HepG2 (cell line): ENCODE data around the gene RPS19BP1. TPM values are rescaled to one million over a fixed set of nuclear protein-coding genes. Genes with fewer than 3 reads are reported as not detected.
A peak's percentile ranks its signal among the peaks of the same experiment; 100 is the strongest.

ENCODE experiments used
- CENPT ChIP-seq: sonication (generic); formaldehyde crosslinking; IDR thresholded peaks from 2 replicates; pipeline ENCODE4 v1.8.0; 2022; ENCODE audit warnings: low read depth, mild to moderate bottlenecking, moderate library complexity, missing genetic modification reagents
- CENPX ChIP-seq: sonication (generic); formaldehyde crosslinking; IDR thresholded peaks from 2 replicates; pipeline ENCODE4 v1.9.0; 2021; ENCODE audit warnings: mild to moderate bottlenecking, missing genetic modification reagents, moderate library complexity
- GABPB1 ChIP-seq: IDR thresholded peaks from 2 replicates; pipeline ENCODE4 v1.6.1; 2016; ENCODE audit warnings: mild to moderate bottlenecking, missing genetic modification reagents, moderate library complexity, missing compliant biosample characterization
- MEIS2 ChIP-seq: sonication (generic); formaldehyde crosslinking; IDR thresholded peaks from 2 replicates; pipeline ENCODE4 v1.9.0; 2021; ENCODE audit warnings: mild to moderate bottlenecking, missing genetic modification reagents
- SATB2 ChIP-seq: sonication (generic); formaldehyde crosslinking; IDR thresholded peaks from 2 replicates; pipeline ENCODE4 v1.5.0; 2020; ENCODE audit warnings: missing genetic modification reagents
- SETDB1 ChIP-seq: sonication (generic); formaldehyde crosslinking; IDR thresholded peaks from 2 replicates; pipeline ENCODE4 v1.5.1; 2020; ENCODE audit warnings: missing genetic modification reagents, mild to moderate bottlenecking, borderline replicate concordance
- SIN3B ChIP-seq: fragments of 150-350 bp; IDR thresholded peaks from 2 replicates; pipeline ENCODE4 v1.6.1; 2014; ENCODE audit warnings: low read length
- SNRNP70 ChIP-seq: fragments of 200-400 bp; formaldehyde crosslinking; IDR thresholded peaks from 2 replicates; pipeline ENCODE4 v1.6.1; 2017; ENCODE audit warnings: mild to moderate bottlenecking, low read depth, low read length, moderate library complexity
- ZNF121 ChIP-seq: sonication (generic); formaldehyde crosslinking; IDR thresholded peaks from 2 replicates; pipeline ENCODE4 v1.5.0; 2020; ENCODE audit warnings: mild to moderate bottlenecking, missing genetic modification reagents
- ZNF256 ChIP-seq: sonication (generic); formaldehyde crosslinking; conservative IDR thresholded peaks from 2 replicates; pipeline ENCODE4 v1.4.0; 2020; ENCODE audit warnings: missing genetic modification reagents
- ZNF383 ChIP-seq: sonication (generic); formaldehyde crosslinking; IDR thresholded peaks from 2 replicates; pipeline ENCODE4 v1.4.0; 2020; ENCODE audit warnings: missing genetic modification reagents, mild to moderate bottlenecking, borderline replicate concordance
- ZNF468 ChIP-seq: sonication (generic); formaldehyde crosslinking; IDR thresholded peaks from 2 replicates; pipeline ENCODE4 v1.8.0; 2022; ENCODE audit warnings: mild to moderate bottlenecking, moderate library complexity, missing genetic modification reagents
- ZZZ3 ChIP-seq: sonication (generic); formaldehyde crosslinking; IDR thresholded peaks from 2 replicates; pipeline ENCODE4 v1.4.0; 2020; ENCODE audit warnings: missing genetic modification reagents, mild to moderate bottlenecking, borderline replicate concordance
- polyA plus RNA-seq, 8 experiments: library from polyadenylated mRNA; depleted of rRNA in 3 of 8; stranded (reverse) in 7 of 8; unstranded in 1 of 8; fragments of >200 nt; fragmentation: Illumina TruSeq in 4 of 8; extraction: Trizol in 4 of 8; gene quantifications; 2 replicates each; pipeline versions ENCODE4 v1.2.1 to v1.2.3, GENCODE V29; 2011 to 2016; ENCODE audit warnings: low read depth in 4 of 8, missing spikeins in 1 of 8, mixed read lengths in 1 of 8; ENCODE audit not compliant: insufficient read depth in 1 of 8
- total RNA-seq, 5 experiments: library from RNA; depleted of rRNA; stranded (reverse); fragments of >200 nt; fragmentation: Illumina TruSeq; extraction: Trizol; gene quantifications; 2 replicates each; pipeline ENCODE4 v1.2.3, GENCODE V29; 2016; ENCODE audit warnings: low read depth in 1 of 5
- TF ChIP-seq, protein P1 (sequence below): sonication (generic); formaldehyde crosslinking; IDR thresholded peaks from 2 replicates; pipeline ENCODE4 v1.5.1; 2020; ENCODE audit warnings: mild to moderate bottlenecking, moderate library complexity, missing genetic modification reagents
- TF ChIP-seq, protein P2 (sequence below): sonication (generic); formaldehyde crosslinking; IDR thresholded peaks from 2 replicates; pipeline ENCODE4 v1.5.0; 2020; ENCODE audit warnings: missing genetic modification reagents
- TF ChIP-seq, protein P3 (sequence below): sonication (generic); formaldehyde crosslinking; IDR thresholded peaks from 2 replicates; pipeline ENCODE4 v1.4.0; 2020; ENCODE audit warnings: mild to moderate bottlenecking, missing genetic modification reagents
- TF ChIP-seq, protein P4 (sequence below): sonication (generic); formaldehyde crosslinking; IDR thresholded peaks from 2 replicates; pipeline ENCODE4 v1.4.0; 2020; ENCODE audit warnings: missing genetic modification reagents

Gene RPS19BP1
- total and polyA plus RNA-seq, 2 of the 13 experiments (the other 11 are each of a cell fraction or from before 2014, with no cell fraction given), result 44.3 to 81.3 TPM

DNA sequence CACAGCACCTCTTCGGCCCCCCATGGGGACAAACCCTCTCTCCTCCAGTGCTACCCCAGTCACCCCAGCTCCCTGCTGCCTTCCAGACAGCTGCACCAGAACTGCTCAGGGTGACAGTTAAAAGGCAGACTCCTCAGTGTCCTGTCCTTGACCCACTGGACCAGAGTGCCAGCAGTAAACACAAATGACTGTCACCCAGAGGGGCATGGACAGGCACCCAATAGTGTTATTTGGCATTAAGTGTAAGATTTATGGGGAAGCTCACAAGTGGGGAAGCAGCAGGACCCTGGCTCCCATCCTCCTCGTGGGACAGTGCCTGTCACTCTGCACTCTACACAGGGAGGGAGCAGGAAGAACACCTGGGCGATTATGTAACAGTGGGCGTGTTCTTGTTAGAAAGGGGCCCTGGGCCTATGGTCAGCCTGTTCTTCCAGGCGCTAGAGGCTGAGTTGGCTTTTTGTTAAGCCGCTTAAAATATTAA, 5.0 kb downstream of the RPS19BP1 start (continued):
- peak; percentile 16; the same call in 1 of the 2 replicates for TF ChIP-seq GABPB1
- no peak for TF ChIP-seq SIN3B
- TF ChIP-seq, protein P1, sequence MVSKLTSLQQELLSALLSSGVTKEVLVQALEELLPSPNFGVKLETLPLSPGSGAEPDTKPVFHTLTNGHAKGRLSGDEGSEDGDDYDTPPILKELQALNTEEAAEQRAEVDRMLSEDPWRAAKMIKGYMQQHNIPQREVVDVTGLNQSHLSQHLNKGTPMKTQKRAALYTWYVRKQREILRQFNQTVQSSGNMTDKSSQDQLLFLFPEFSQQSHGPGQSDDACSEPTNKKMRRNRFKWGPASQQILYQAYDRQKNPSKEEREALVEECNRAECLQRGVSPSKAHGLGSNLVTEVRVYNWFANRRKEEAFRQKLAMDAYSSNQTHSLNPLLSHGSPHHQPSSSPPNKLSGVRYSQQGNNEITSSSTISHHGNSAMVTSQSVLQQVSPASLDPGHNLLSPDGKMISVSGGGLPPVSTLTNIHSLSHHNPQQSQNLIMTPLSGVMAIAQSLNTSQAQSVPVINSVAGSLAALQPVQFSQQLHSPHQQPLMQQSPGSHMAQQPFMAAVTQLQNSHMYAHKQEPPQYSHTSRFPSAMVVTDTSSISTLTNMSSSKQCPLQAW (CRISPR knock-in tag), result peak; percentile 32; the same call in 1 of the 2 replicates
- no peak for TF ChIP-seq ZNF121 (CRISPR knock-in tag)
- no peak for TF ChIP-seq ZNF383 (CRISPR knock-in tag)
- TF ChIP-seq ZNF256 (CRISPR knock-in tag), result no peak
- TF ChIP-seq CENPT (CRISPR knock-in tag), result no peak
- TF ChIP-seq, protein P2, sequence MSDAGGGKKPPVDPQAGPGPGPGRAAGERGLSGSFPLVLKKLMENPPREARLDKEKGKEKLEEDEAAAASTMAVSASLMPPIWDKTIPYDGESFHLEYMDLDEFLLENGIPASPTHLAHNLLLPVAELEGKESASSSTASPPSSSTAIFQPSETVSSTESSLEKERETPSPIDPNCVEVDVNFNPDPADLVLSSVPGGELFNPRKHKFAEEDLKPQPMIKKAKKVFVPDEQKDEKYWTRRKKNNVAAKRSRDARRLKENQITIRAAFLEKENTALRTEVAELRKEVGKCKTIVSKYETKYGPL, result peak; percentile 82; the same call in 1 of the 2 replicates
- TF ChIP-seq ZNF468, result no peak
- no peak for TF ChIP-seq SATB2 (CRISPR knock-in tag)
- no peak for TF ChIP-seq CENPX (CRISPR knock-in tag)
- 0 out of 2 replicates have a peak, but pooled peaks have one; percentile 30 for TF ChIP-seq MEIS2 (CRISPR knock-in tag)
- TF ChIP-seq SETDB1 (CRISPR knock-in tag), result no peak
- TF ChIP-seq, protein P3, sequence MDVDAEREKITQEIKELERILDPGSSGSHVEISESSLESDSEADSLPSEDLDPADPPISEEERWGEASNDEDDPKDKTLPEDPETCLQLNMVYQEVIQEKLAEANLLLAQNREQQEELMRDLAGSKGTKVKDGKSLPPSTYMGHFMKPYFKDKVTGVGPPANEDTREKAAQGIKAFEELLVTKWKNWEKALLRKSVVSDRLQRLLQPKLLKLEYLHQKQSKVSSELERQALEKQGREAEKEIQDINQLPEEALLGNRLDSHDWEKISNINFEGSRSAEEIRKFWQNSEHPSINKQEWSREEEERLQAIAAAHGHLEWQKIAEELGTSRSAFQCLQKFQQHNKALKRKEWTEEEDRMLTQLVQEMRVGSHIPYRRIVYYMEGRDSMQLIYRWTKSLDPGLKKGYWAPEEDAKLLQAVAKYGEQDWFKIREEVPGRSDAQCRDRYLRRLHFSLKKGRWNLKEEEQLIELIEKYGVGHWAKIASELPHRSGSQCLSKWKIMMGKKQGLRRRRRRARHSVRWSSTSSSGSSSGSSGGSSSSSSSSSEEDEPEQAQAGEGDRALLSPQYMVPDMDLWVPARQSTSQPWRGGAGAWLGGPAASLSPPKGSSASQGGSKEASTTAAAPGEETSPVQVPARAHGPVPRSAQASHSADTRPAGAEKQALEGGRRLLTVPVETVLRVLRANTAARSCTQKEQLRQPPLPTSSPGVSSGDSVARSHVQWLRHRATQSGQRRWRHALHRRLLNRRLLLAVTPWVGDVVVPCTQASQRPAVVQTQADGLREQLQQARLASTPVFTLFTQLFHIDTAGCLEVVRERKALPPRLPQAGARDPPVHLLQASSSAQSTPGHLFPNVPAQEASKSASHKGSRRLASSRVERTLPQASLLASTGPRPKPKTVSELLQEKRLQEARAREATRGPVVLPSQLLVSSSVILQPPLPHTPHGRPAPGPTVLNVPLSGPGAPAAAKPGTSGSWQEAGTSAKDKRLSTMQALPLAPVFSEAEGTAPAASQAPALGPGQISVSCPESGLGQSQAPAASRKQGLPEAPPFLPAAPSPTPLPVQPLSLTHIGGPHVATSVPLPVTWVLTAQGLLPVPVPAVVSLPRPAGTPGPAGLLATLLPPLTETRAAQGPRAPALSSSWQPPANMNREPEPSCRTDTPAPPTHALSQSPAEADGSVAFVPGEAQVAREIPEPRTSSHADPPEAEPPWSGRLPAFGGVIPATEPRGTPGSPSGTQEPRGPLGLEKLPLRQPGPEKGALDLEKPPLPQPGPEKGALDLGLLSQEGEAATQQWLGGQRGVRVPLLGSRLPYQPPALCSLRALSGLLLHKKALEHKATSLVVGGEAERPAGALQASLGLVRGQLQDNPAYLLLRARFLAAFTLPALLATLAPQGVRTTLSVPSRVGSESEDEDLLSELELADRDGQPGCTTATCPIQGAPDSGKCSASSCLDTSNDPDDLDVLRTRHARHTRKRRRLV, result no peak
- TF ChIP-seq SNRNP70, result no peak
- no peak for TF ChIP-seq ZZZ3
- TF ChIP-seq, protein P4, sequence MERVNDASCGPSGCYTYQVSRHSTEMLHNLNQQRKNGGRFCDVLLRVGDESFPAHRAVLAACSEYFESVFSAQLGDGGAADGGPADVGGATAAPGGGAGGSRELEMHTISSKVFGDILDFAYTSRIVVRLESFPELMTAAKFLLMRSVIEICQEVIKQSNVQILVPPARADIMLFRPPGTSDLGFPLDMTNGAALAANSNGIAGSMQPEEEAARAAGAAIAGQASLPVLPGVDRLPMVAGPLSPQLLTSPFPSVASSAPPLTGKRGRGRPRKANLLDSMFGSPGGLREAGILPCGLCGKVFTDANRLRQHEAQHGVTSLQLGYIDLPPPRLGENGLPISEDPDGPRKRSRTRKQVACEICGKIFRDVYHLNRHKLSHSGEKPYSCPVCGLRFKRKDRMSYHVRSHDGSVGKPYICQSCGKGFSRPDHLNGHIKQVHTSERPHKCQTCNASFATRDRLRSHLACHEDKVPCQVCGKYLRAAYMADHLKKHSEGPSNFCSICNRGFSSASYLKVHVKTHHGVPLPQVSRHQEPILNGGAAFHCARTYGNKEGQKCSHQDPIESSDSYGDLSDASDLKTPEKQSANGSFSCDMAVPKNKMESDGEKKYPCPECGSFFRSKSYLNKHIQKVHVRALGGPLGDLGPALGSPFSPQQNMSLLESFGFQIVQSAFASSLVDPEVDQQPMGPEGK (CRISPR knock-in tag), result peak; percentile 18; the same call in 1 of the 2 replicates
